G401.6 (cell line): ENCODE results near the gene SEMA4C.

ENCODE experiments used
- FAIRE-seq: peaks from 2 replicates; lab custom pipeline; 2012; peaks lifted over from hg19 to GRCh38; lab: Jason Lieb, UNC

The SEMA4C gene

GRCh38 chr2:96819876-96820511 lies 49.9 kb downstream of the SEMA4C start:
- FAIRE-seq = no peak

- no peak for FAIRE-seq
Observed at GRCh38 chr2:96819128-96819875, 50.6 kb downstream of the SEMA4C start.

GRCh38 chr2:96817882-96818281 lies 52.0 kb downstream of the SEMA4C start:
- FAIRE-seq = no peak

GRCh38 chr2:96816836-96817702 lies 52.8 kb downstream of the SEMA4C start:
- no peak for FAIRE-seq

GRCh38 chr2:96816127-96816835 lies 53.6 kb downstream of the SEMA4C start, which contains the start of gene CNNM3:
CNNM3 (plus strand) TSS chr2:96816268; CDS start chr2:96816278, 10 bp downstream.
- no peak for FAIRE-seq

GRCh38 chr2:96815326-96816126 lies 54.4 kb downstream of the SEMA4C start:
- FAIRE-seq = no peak

GRCh38 chr2:96813656-96814055 lies 56.2 kb downstream of the SEMA4C start:
- no peak for FAIRE-seq

- no peak for FAIRE-seq
Observed at GRCh38 chr2:96811917-96812316, 58.0 kb downstream of the SEMA4C start.

- no peak for FAIRE-seq
Observed at GRCh38 chr2:96810783-96811192, 59.1 kb downstream of the SEMA4C start.

- no peak for FAIRE-seq
Observed at GRCh38 chr2:96809951-96810782, 59.7 kb downstream of the SEMA4C start.
